Activated T-helper 17 cell treated with anti-CD3 and anti-CD28 coated beads, Interleukin-2, amount 50 U/mL, for 72 hours (primary cell): Measurements from ENCODE around the gene SAYSD1. TPM values are rescaled to one million over a fixed set of nuclear protein-coding genes. Genes with fewer than 3 reads are reported as not detected.
"Not testable (repeated sequence)": the region's sequence is repeated elsewhere in the genome, so short reads cannot be mapped to it uniquely, and the experiment has no call there.

Experiments
- ATAC-seq: fragments of 150-1000 bp; cut with Tn5 transposase; replicated peaks from 2 replicates; pipeline ENCODE4 v1.10.0; 2021; ENCODE audit warnings: mild to moderate bottlenecking, moderate library complexity
- H3K27ac Mint-ChIP-seq: one replicate; pipeline ENCODE4 v1.8.0; 2022; ENCODE audit warnings: mixed read lengths
- H3K27me3 Mint-ChIP-seq: one replicate; pipeline ENCODE4 v1.8.0; 2022; ENCODE audit warnings: mixed read lengths
- H3K36me3 Mint-ChIP-seq: one replicate; pipeline ENCODE4 v1.8.0; 2022; ENCODE audit warnings: low read depth, mild to moderate bottlenecking, mixed read lengths
- H3K4me1 Mint-ChIP-seq: one replicate; pipeline ENCODE4 v1.8.0; 2022; ENCODE audit warnings: mixed read lengths
- H3K4me3 Mint-ChIP-seq: one replicate; pipeline ENCODE4 v1.8.0; 2022; ENCODE audit warnings: mild to moderate bottlenecking, mixed read lengths
- H3K9me3 Mint-ChIP-seq: one replicate; pipeline ENCODE4 v1.8.0; 2022; ENCODE audit warnings: mixed read lengths
- total RNA-seq, 2 donors: library from RNA; stranded (reverse); gene quantifications; one replicate each; pipeline ENCODE4 v1.2.3, GENCODE V29; 2022

SAYSD1 gene, protein sequence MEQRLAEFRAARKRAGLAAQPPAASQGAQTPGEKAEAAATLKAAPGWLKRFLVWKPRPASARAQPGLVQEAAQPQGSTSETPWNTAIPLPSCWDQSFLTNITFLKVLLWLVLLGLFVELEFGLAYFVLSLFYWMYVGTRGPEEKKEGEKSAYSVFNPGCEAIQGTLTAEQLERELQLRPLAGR
- 10 to 100 TPM in 1 of 2 donors, 1 to 10 TPM in 1; 7.7 to 10.3 TPM for total RNA-seq

DNA sequence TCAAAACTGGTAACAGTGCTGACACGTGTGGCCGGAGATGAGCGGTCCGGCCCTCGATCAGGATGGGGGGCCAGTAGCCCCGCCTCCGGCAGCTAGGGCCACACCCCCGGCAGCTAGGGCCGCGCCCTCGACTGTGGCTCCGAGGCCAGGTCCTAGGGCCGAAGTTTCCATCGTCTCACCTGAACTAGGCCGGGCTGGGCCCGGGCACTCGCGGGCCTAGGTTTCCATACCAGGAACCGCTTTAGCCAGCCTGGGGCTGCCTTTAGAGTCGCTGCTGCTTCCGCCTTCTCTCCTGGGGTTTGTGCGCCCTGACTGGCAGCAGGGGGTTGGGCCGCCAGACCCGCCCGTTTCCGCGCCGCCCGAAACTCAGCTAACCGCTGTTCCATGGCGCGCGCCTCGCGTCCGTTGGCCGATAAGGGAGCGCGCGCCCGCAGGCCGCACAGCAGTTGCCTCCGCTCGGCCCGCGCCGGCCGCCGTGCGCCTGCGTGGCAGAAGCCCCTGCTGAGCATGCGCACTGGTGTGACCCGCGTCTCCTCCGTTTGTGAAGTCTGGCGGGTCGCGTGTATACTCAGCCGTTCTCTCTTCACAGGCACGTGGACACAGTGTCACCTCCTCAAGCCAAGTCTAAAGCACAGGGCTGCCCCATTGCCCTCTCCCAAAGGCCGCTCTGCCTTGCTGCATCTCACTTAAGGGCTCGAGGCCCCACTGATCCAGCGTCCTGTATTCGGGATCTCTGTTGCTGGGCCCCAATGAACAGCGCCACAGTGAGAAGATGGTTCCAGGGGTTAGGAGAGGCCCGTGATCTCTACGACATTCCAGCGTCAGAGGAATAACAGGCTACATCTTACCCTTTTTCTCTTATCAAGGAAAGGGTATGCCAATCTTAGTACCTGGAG lies at the start of gene SAYSD1:
Gene SAYSD1, minus strand, starts transcription at position 483 of the 896 bp plus-strand sequence. Its CDS starts 97 bp downstream, at position 386.
- H3K27ac Mint-ChIP-seq, result peak within 1 kb of the TSS; percentile 93
- peaks cover 4% of the 10 kb centered on the region for H3K36me3 Mint-ChIP-seq
- no peaks in the 10 kb centered on the region for H3K9me3 Mint-ChIP-seq
- H3K27me3 Mint-ChIP-seq, result no peaks in the 10 kb centered on the region
- peaks cover 37% of the 10 kb centered on the region for H3K4me1 Mint-ChIP-seq
- H3K4me3 Mint-ChIP-seq, result peak within 1 kb of the TSS; percentile 91
- peak; percentile 85 for ATAC-seq

DNA sequence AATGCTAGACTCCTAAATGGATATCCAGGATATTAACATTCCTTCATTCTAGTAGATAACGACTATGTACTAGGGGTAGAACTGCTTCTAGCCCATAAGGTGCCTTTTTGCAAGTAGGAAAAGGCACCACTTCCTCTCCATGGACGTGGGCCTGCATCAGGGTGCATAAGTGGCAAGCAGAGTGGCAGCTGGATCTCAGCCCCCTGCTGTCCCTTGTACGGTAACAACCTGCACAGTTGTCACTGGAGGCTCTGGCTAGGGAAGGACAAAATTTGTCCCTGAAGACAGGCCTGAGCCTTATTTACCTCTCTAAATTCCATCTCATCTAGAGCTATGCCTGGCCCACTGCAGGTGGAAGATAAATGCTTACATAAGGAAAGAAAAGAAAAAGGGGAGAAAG lies 42.5 kb upstream of the SAYSD1 start:
- no peak for ATAC-seq
- peaks cover under 1% of the 10 kb centered on the region for H3K27me3 Mint-ChIP-seq
- peaks cover 6% of the 10 kb centered on the region for H3K4me1 Mint-ChIP-seq
- peaks cover 3% of the 10 kb centered on the region for H3K9me3 Mint-ChIP-seq
- no peaks in the 10 kb centered on the region for H3K36me3 Mint-ChIP-seq
- no peak overlapping the region for H3K4me3 Mint-ChIP-seq
- H3K27ac Mint-ChIP-seq, result no peak overlapping the region

DNA sequence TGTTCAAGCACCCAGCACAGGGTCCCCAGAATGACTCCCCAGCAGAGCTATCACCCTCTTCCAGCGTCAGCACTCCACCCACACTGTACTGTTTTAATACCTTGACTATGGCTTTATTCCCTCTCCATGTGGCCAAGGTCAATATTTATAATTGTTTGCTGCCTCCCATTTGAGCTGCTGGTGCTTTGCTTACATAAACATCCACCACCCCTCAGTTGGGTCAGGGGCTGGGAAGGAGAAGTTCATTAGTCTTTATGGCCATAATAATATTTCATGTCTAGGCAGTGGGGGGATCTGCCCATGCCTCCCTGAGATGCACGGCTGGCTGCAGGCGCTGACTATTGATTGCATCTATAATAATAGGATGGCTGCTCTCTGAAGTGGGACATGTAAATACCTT lies 41.8 kb upstream of the SAYSD1 start:
- no peak for ATAC-seq
- Mint-ChIP-seq H3K27ac (no peak overlapping the region), H3K4me1 (peaks cover 12% of the 10 kb centered on the region), H3K27me3 (peaks cover 8% of the 10 kb centered on the region), H3K36me3 (no peaks in the 10 kb centered on the region), H3K9me3 (peaks cover 3% of the 10 kb centered on the region), H3K4me3 (no peak overlapping the region)

DNA sequence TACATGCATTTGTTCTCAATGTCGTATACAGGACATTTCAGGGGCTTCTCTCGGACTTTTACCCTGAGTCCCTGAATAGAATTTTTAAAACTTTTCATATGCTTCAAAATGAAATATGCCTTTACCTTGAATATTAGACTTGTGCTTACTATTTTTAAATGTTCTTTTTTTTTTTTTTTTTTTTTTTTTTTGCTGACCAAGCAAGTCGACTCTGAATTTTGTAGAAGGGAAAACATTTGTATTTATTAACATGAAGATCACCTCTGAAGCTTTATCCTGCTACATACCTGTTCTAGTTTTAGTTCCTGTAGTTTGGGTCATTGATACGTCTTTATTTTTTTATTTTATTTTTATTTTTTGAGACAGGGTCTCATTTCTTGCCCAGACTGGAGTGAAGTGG lies 39.7 kb upstream of the SAYSD1 start:
- H3K27me3 Mint-ChIP-seq, result peaks cover 22% of the 10 kb centered on the region
- H3K4me1 Mint-ChIP-seq, result peaks cover 12% of the 10 kb centered on the region
- no peak overlapping the region for H3K4me3 Mint-ChIP-seq
- H3K27ac Mint-ChIP-seq, result no peak overlapping the region
- H3K9me3 Mint-ChIP-seq, result peaks cover 3% of the 10 kb centered on the region
- ATAC-seq, result no peak
- no peaks in the 10 kb centered on the region for H3K36me3 Mint-ChIP-seq

DNA sequence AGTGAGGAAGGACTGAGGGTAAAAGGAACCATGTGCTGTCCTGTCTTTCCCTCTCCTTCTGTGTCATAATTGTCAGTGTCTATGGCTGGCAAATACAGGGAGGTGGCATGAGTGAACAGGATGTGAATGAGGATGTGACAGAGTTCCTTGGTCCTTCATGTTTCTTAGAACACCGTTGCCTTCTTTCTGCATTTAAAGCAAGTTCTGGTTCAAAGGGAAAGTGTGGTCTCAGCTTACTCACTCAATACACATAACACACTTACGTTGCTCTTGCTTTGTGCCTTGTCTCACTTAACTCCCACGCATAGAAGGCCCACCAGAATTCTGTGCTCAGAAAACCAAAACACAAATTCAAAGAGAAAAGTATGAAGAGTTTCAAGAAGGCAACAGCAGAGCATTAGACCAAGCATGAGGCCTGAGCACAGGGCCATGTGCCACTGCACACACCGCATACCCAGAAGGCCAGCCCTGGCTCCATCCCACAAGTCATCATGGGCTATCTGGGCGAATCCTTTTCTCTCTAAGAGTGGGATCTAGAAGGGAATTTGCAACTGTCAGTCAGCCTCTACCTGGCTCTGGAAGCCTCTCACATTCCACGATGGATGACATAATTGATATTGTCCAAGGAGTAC lies 38.9 kb upstream of the SAYSD1 start:
- peaks cover under 1% of the 10 kb centered on the region for H3K9me3 Mint-ChIP-seq
- peaks cover 29% of the 10 kb centered on the region for H3K27me3 Mint-ChIP-seq
- ATAC-seq, result peak; percentile 95
- peaks cover 12% of the 10 kb centered on the region for H3K4me1 Mint-ChIP-seq
- H3K4me3 Mint-ChIP-seq, result peak overlapping the region; percentile 4
- H3K27ac Mint-ChIP-seq, result peak overlapping the region; percentile 9
- H3K36me3 Mint-ChIP-seq, result no peaks in the 10 kb centered on the region

DNA sequence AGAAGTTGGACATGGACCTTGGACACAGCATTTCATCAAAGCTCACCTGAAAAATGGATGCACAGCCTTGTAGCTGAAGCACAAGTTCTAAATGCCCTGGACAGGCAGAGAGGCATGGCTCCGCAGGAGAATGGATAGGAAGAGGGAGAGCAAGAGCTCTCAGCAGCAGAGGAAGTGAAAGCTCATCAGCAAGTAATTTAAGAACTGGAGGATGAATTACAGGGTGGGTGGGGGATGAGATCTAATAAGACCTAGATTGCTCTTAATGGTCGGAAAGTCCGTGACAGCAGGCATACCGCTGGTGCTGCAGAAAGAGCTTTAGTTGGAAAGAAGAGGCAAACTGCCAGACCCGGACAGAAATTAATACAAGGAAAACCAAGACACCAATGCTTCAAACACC lies 37.3 kb upstream of the SAYSD1 start:
- H3K27ac Mint-ChIP-seq, result no peak overlapping the region
- peak overlapping the region; percentile 16 for H3K4me3 Mint-ChIP-seq
- H3K4me1 Mint-ChIP-seq, result peaks cover 12% of the 10 kb centered on the region
- ATAC-seq, result no peak
- H3K36me3 Mint-ChIP-seq, result no peaks in the 10 kb centered on the region
- H3K9me3 Mint-ChIP-seq, result no peaks in the 10 kb centered on the region
- peaks cover 36% of the 10 kb centered on the region for H3K27me3 Mint-ChIP-seq

DNA sequence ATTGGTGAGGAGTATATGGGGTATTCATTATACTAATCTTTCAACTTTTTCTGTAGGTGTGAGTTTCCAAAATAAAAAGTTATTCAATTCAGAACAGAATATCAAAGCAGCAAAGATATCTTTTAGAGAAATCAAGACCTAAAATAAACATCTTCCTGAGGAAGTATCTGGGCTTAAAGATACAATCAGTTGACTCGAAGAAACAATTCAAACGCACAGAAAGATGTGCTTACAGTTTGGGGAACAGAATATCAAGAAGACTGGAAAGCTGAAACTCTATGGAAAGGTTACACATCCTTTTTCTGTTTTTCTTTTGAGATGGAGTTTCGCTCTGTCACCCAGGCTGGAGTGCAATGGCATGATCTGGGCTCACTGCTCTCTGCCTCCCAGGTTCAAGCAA lies 36.2 kb upstream of the SAYSD1 start:
- no peak for ATAC-seq
- H3K27me3 Mint-ChIP-seq, result peaks cover 37% of the 10 kb centered on the region
- no peaks in the 10 kb centered on the region for H3K36me3 Mint-ChIP-seq
- H3K4me1 Mint-ChIP-seq, result peaks cover 12% of the 10 kb centered on the region
- no peaks in the 10 kb centered on the region for H3K9me3 Mint-ChIP-seq
- no peak overlapping the region for H3K4me3 Mint-ChIP-seq
- H3K27ac Mint-ChIP-seq, result no peak overlapping the region

DNA sequence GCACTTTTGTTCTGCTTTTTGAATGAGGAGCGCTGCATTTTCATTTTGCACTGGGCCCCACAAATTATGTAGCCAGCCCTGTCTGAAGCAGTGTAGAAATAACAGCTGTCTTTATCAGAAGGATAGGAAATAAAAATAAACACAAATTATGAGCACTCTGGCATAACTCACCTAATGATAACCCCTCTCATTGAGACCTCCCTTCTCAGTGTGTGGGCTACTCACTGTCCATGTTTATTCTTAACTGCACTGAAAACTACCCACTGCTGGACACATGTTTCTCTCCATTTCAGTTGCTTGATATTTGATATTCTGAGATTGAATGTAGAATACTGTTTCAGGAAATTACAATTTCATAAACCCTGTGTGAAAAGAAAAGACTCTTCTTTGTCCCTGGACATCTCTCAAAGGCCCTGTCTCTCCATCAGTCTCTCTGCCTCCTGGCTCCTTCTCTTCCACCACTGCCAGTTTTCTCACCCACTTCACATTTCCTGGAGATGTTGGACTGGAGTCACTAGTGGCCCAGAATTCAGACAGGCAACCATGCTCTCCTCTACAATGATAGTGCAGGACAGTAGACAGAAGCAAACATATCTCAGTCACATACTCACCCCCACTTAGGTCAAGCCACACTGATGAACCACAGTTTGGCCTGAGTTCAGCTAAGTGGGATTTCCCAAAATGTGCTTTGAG lies 29.6 kb upstream of the SAYSD1 start:
- peaks cover 38% of the 10 kb centered on the region for H3K27me3 Mint-ChIP-seq
- no peak overlapping the region for H3K4me3 Mint-ChIP-seq
- no peak overlapping the region for H3K27ac Mint-ChIP-seq
- H3K9me3 Mint-ChIP-seq, result peaks cover 3% of the 10 kb centered on the region
- no peak for ATAC-seq
- H3K4me1 Mint-ChIP-seq, result no peaks in the 10 kb centered on the region
- no peaks in the 10 kb centered on the region for H3K36me3 Mint-ChIP-seq

DNA sequence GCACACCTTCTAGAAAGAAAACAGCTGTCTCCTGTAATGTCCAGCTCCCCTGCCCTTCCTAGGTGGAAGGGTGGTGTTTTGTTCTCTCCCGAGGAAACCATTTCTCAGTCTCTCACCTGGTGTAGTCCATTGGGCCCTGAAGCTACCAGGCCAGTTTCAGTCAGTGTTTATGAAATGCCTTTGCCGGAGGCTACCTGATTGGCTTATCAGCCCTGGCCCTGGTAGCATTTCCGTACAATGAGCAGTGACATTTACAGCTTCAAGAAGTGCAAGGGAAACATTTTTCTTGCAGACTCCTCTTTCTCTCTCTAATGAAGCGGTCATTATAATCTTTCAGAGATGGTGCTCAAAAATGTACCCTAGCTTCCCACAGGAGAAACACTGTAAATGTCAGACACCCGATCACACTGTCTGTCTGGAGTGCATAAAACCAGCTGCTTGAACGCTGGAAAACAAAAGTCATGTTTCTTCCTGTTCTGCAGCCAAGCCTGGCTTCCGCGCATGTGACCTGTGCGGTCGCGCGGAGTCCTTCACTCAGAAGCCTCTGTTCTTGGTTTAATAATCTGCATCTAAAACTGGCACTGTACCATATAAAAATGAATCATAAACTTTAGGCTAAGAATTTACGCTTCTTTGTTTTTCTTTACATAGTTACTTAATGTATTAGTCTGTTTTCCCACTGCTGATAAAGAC lies 28.4 kb upstream of the SAYSD1 start:
- H3K27me3 Mint-ChIP-seq, result peaks cover 32% of the 10 kb centered on the region
- no peak overlapping the region for H3K4me3 Mint-ChIP-seq
- H3K9me3 Mint-ChIP-seq, result peaks cover 3% of the 10 kb centered on the region
- H3K27ac Mint-ChIP-seq, result no peak overlapping the region
- H3K4me1 Mint-ChIP-seq, result no peaks in the 10 kb centered on the region
- ATAC-seq, result no peak
- no peaks in the 10 kb centered on the region for H3K36me3 Mint-ChIP-seq

DNA sequence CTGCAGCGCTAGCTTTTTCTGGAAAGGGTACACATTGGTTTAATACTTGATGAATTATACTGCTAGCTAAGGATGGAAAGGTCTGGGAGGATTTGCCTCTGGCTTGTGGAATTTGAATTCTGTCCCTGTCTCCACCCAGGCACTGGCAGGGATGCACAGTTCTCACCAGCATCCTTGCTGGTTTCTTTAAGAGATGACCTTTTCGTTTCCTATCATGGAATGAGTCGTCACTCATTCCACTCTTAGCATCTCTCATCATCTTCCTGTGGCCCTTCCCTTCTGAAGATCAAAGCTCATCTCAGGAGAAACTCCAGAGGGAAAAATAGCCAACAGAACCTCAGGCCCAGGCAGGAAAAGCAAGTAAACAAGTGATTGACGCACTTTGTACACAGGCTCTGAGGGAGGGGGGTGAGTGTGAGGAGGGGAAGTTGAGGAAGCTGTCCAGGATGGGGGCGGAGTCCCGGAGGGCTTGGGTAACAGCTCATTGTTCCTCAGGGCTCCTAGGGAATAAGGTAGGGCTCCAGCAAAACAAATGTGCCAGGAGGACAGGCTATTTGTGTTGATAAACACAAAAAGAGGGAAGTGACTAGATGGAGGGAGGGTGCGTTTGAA lies 25.7 kb upstream of the SAYSD1 start:
- peaks cover 30% of the 10 kb centered on the region for H3K27me3 Mint-ChIP-seq
- no peaks in the 10 kb centered on the region for H3K36me3 Mint-ChIP-seq
- no peak overlapping the region for H3K27ac Mint-ChIP-seq
- peaks cover 6% of the 10 kb centered on the region for H3K9me3 Mint-ChIP-seq
- no peaks in the 10 kb centered on the region for H3K4me1 Mint-ChIP-seq
- no peak for ATAC-seq
- H3K4me3 Mint-ChIP-seq, result no peak overlapping the region

DNA sequence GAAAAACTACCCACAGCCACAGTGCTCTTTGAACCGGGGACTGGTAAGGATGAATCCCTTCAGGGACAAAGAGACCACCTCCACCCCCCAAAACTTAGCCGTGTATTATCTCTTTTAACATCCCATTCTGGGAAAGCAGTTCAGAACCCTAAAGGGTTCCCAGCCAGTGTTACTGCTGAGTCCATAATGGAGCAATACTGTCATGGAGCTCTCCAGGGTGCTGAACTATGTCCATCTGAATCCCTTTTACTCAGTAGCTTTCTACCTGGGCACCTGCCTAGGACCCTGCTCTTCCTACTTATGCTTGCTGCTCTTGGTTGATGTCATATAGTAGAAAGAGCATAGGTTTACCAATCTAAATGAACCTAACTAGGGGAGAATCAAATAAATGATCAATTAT lies 22.3 kb upstream of the SAYSD1 start:
- ATAC-seq, result no peak
- no peaks in the 10 kb centered on the region for H3K36me3 Mint-ChIP-seq
- H3K9me3 Mint-ChIP-seq, result peaks cover 3% of the 10 kb centered on the region
- H3K4me3 Mint-ChIP-seq, result no peak overlapping the region
- H3K27me3 Mint-ChIP-seq, result peaks cover 24% of the 10 kb centered on the region
- H3K27ac Mint-ChIP-seq, result no peak overlapping the region
- H3K4me1 Mint-ChIP-seq, result no peaks in the 10 kb centered on the region

DNA sequence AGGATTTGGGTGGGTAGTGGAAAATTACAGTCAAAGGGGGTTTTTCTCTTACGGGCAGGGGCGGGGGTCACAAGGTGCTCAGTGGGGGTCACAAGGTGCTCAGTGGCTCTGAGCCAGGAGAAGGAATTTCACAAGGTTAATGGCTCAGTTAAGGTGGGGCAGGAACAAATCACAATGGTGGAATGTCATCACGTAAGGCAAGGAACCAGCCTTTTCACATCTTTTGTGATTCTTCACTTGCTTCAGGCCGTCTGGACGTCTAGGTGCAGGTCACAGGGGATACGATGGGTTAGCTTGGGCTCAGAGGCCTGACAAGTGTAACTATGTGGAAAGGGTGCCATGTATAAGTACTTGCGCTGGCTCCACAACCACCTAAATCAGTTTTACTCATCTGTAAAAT lies 21.2 kb upstream of the SAYSD1 start:
- H3K27me3 Mint-ChIP-seq, result peaks cover 22% of the 10 kb centered on the region
- ATAC-seq, H3K4me3 Mint-ChIP-seq, H3K9me3 Mint-ChIP-seq, H3K4me1 Mint-ChIP-seq, H3K27ac Mint-ChIP-seq, H3K36me3 Mint-ChIP-seq: not testable (repeated sequence)

DNA sequence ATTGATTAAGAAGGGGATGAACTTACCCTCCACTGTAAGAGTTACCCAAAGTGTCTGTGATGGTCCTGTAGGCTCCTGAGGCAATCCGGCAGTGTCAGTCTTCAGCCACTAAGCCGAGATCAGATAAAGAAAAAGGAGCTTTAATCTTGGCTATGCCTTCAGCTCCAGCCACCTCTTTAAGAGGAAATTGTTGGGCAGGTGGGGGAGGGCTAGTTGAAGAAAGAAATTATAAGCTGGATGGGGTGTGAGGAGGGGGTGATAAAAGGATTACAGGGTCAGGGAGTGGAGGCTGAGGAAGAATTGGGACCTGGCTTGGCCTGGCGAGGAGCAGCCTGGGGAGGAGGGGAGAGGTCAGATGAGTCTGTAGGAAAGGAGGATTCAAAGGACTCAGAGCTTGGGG lies 19.8 kb upstream of the SAYSD1 start:
- ATAC-seq, H3K27me3 Mint-ChIP-seq, H3K9me3 Mint-ChIP-seq, H3K36me3 Mint-ChIP-seq, H3K27ac Mint-ChIP-seq, H3K4me3 Mint-ChIP-seq, H3K4me1 Mint-ChIP-seq: not testable (repeated sequence)

DNA sequence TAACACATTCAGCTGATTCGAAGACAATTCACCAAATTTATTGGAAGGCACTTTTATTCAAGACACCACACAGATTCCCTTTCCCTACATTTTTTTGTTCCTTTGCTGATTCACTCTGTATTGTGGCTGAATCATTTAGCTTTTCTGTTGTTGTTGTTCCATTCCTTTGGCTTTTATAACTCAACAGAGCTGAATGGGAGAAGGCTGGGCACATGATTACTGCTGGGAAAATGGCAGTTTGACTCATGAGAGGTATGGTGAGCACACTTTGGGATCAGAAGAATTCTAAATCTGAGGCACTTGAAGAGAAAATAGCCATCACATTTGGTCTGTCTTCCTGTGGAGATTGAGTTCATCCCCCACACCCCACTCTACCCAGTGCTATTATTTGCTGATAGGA lies 15.7 kb upstream of the SAYSD1 start:
- Mint-ChIP-seq H3K27me3 (peaks cover 2% of the 10 kb centered on the region), H3K27ac (no peak overlapping the region), H3K4me1 (no peaks in the 10 kb centered on the region), H3K4me3 (no peak overlapping the region), H3K9me3 (no peaks in the 10 kb centered on the region), H3K36me3 (no peaks in the 10 kb centered on the region)
- no peak for ATAC-seq
